Loucy (cell line): Measurements from ENCODE around the gene OLA1.

Experiments
- H2AFZ ChIP-seq: fragments of 200-600 bp; sonication (generic); 2 replicates; pipeline ENCODE4 v1.6.0; 2016; ENCODE audit warnings: antibody characterized with exemption, mild to moderate bottlenecking, low read length, moderate library complexity
- H3F3A ChIP-seq: fragments of 200-600 bp; 2 replicates; pipeline ENCODE4 v1.6.0; 2016; ENCODE audit warnings: antibody characterized with exemption, low read depth, mild to moderate bottlenecking
- H3K27me3 ChIP-seq: fragments of 200-600 bp; sonication (generic); 2 replicates; pipeline ENCODE4 v1.6.1; 2014; ENCODE audit warnings: low read length, mild to moderate bottlenecking; ENCODE audit not compliant: insufficient read depth, poor library complexity, severe bottlenecking
- H3K36me3 ChIP-seq: fragments of 200-600 bp; sonication (generic); 2 replicates; pipeline ENCODE4 v1.6.1; 2016; ENCODE audit warnings: low read length; ENCODE audit not compliant: insufficient read depth
- H3K4me1 ChIP-seq: fragments of 200-600 bp; sonication (generic); 2 replicates; pipeline ENCODE4 v1.5.1; 2014; ENCODE audit warnings: low read length, mild to moderate bottlenecking; ENCODE audit not compliant: insufficient read depth, poor library complexity, severe bottlenecking
- H3K4me2 ChIP-seq: fragments of 200-600 bp; sonication (generic); 2 replicates; pipeline ENCODE4 v1.6.0; 2014; ENCODE audit warnings: antibody characterized with exemption, low read length, low read depth, mild to moderate bottlenecking; ENCODE audit not compliant: poor library complexity, severe bottlenecking
- H3K4me3 ChIP-seq: fragments of 200-600 bp; sonication (generic); 2 replicates; pipeline ENCODE4 v1.5.1; 2014; ENCODE audit warnings: low read length, mild to moderate bottlenecking, mixed read lengths; ENCODE audit not compliant: poor library complexity, severe bottlenecking
- H3K79me2 ChIP-seq: fragments of 200-600 bp; sonication (generic); 2 replicates; pipeline ENCODE4 v1.6.1; 2014; ENCODE audit warnings: low read length; ENCODE audit not compliant: insufficient read depth
- H3K9ac ChIP-seq: fragments of 200-600 bp; sonication (generic); 2 replicates; pipeline ENCODE4 v1.6.0; 2014; ENCODE audit warnings: mild to moderate bottlenecking, low read depth, low read length, moderate library complexity; ENCODE audit not compliant: poor library complexity, severe bottlenecking
- H3K9me2 ChIP-seq: fragments of 200-600 bp; sonication (generic); replicated peaks from 2 replicates; pipeline ENCODE4 v1.6.1; 2016; ENCODE audit warnings: low read depth, low read length, mixed read lengths
- H3K9me3 ChIP-seq: fragments of 200-600 bp; sonication (generic); 2 replicates; pipeline ENCODE4 v1.6.1; 2014; ENCODE audit warnings: mild to moderate bottlenecking, antibody characterized with exemption, low read length, low read depth; ENCODE audit not compliant: insufficient read depth
- H4K20me1 ChIP-seq: fragments of 200-600 bp; sonication (generic); 2 replicates; pipeline ENCODE4 v1.6.0; 2014; ENCODE audit warnings: antibody characterized with exemption, low read length, mild to moderate bottlenecking; ENCODE audit not compliant: insufficient read depth, poor library complexity, severe bottlenecking
- EZH2phosphoT487 ChIP-seq: fragments of 200-600 bp; IDR thresholded peaks from 2 replicates; pipeline ENCODE4 v1.6.1; 2018; ENCODE audit warnings: antibody characterized with exemption, mild to moderate bottlenecking, moderate library complexity, borderline replicate concordance
- TF ChIP-seq, protein P1 (sequence below): fragments of 200-600 bp; sonication (generic); conservative IDR thresholded peaks from 2 replicates; pipeline ENCODE4 v1.5.1; 2014; ENCODE audit warnings: mild to moderate bottlenecking, antibody characterized with exemption, low read length

The OLA1 gene

DNA sequence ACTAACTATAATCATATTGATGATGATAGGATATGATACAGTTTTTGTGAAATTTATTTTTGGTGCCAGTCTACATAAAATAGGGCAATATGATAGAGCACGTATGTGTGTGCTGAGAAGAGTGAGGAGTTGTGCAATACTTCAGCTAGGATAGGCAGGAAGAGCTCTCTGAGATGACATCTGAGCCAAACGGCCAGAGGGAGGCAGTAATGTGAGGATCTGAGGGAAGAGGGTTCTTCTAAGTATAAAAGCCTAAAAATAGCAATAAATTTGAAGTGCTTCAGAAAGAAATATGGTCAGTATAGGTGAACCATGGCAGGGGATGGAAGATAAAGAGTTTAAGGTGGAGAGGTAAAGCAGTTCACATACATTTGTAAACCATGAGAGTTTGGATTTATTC is 102.5 kb downstream of the OLA1 start:
- Histone ChIP-seq H3K36me3 (peaks cover 3% of the 10 kb centered on the region; the same call in 1 of the 2 replicates), H4K20me1 (peaks cover 9% of the 10 kb centered on the region), H3K4me1 (no peaks in the 10 kb centered on the region), H3K4me3 (no peak overlapping the region), H3K79me2 (peaks cover 44% of the 10 kb centered on the region; the same call in 1 of the 2 replicates), H3K9me2 (no peaks in the 10 kb centered on the region), H3F3A (no peaks in the 10 kb centered on the region), H3K9me3 (no peaks in the 10 kb centered on the region), H3K9ac (no peak overlapping the region), H3K4me2 (no peak overlapping the region), H2AFZ (no peak overlapping the region), H3K27me3 (no peaks in the 10 kb centered on the region)
- TF ChIP-seq, protein P1, sequence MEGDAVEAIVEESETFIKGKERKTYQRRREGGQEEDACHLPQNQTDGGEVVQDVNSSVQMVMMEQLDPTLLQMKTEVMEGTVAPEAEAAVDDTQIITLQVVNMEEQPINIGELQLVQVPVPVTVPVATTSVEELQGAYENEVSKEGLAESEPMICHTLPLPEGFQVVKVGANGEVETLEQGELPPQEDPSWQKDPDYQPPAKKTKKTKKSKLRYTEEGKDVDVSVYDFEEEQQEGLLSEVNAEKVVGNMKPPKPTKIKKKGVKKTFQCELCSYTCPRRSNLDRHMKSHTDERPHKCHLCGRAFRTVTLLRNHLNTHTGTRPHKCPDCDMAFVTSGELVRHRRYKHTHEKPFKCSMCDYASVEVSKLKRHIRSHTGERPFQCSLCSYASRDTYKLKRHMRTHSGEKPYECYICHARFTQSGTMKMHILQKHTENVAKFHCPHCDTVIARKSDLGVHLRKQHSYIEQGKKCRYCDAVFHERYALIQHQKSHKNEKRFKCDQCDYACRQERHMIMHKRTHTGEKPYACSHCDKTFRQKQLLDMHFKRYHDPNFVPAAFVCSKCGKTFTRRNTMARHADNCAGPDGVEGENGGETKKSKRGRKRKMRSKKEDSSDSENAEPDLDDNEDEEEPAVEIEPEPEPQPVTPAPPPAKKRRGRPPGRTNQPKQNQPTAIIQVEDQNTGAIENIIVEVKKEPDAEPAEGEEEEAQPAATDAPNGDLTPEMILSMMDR = peak; percentile 44
- no peak for TF ChIP-seq EZH2phosphoT487

DNA sequence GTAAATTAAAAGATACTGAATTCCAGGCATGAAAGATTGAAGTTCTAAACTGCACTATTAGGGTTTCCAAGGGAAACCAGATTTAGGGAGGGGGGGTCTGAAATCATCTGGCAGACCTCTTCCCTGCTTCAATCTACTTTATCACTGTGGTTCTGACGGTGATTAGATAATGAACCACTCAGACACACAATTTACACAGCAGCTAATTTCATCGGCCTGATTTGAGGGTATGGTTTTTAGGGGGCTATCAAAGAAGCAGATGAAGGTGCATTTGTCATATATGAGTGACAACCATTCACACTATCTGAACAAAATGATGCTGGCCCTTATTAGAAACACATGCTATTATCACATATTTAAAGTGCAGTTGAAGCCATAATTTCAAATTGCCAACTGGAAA is 106.0 kb downstream of the OLA1 start:
- Histone ChIP-seq H3K9me3 (peaks cover 2% of the 10 kb centered on the region), H3K27me3 (no peaks in the 10 kb centered on the region), H3K9me2 (no peaks in the 10 kb centered on the region), H3F3A (no peaks in the 10 kb centered on the region), H3K36me3 (peaks cover 26% of the 10 kb centered on the region), H2AFZ (no peak overlapping the region), H3K4me3 (no peak overlapping the region), H3K4me2 (no peak overlapping the region), H3K4me1 (no peaks in the 10 kb centered on the region), H3K79me2 (peaks cover 29% of the 10 kb centered on the region; the same call in 1 of the 2 replicates), H3K9ac (no peak overlapping the region), H4K20me1 (peaks cover 4% of the 10 kb centered on the region)
- TF ChIP-seq, protein P1 = no peak
- TF ChIP-seq EZH2phosphoT487 = no peak

DNA sequence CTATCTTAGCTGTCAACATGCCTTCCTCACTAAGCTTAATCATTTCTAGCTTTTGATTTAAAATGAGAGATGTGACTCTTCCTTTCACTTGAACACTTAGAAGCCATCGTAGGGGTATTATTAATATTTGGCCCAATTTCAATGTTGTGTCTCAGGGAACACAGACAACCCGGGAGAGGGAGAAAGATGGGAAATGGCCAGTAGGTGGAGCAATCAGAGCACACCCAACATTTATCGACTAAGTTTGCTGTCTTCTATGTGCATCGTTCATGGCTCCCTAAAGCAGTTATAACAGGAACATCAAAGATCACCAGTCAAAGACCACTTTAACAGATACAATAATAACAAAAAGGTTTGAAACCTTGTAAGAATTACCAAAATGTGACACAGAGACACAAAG is 110.2 kb downstream of the OLA1 start:
- Histone ChIP-seq H3K36me3 (peaks cover 44% of the 10 kb centered on the region), H3K9me3 (peaks cover 6% of the 10 kb centered on the region), H3K9ac (no peak overlapping the region), H3K9me2 (no peaks in the 10 kb centered on the region), H3K4me3 (no peak overlapping the region), H3F3A (no peaks in the 10 kb centered on the region), H2AFZ (no peak overlapping the region), H3K79me2 (no peaks in the 10 kb centered on the region; the same call in 1 of the 2 replicates), H4K20me1 (no peaks in the 10 kb centered on the region), H3K4me2 (no peak overlapping the region), H3K4me1 (peaks cover 6% of the 10 kb centered on the region), H3K27me3 (no peaks in the 10 kb centered on the region)
- TF ChIP-seq, protein P1 = peak; percentile 60
- no peak for TF ChIP-seq EZH2phosphoT487
